Stimulated activated CD8-positive, alpha-beta memory T cell treated with anti-CD3 and anti-CD28 coated beads, Interleukin-15, amount 100 ng/mL, for 48 hours (primary cell): ENCODE measurements around the gene DCHS1.

ENCODE experiments used
- DNase-seq, 2 donors: peaks; one replicate each; pipeline ENCODE4 v3.0.0-alpha.2; 2020; ENCODE audit warnings: low read depth in 2 of 2

DCHS1 gene

GRCh38 chr11:6627762-6628241, 27.8 kb downstream of the DCHS1 start:
- DNase-seq = no peak

DNA sequence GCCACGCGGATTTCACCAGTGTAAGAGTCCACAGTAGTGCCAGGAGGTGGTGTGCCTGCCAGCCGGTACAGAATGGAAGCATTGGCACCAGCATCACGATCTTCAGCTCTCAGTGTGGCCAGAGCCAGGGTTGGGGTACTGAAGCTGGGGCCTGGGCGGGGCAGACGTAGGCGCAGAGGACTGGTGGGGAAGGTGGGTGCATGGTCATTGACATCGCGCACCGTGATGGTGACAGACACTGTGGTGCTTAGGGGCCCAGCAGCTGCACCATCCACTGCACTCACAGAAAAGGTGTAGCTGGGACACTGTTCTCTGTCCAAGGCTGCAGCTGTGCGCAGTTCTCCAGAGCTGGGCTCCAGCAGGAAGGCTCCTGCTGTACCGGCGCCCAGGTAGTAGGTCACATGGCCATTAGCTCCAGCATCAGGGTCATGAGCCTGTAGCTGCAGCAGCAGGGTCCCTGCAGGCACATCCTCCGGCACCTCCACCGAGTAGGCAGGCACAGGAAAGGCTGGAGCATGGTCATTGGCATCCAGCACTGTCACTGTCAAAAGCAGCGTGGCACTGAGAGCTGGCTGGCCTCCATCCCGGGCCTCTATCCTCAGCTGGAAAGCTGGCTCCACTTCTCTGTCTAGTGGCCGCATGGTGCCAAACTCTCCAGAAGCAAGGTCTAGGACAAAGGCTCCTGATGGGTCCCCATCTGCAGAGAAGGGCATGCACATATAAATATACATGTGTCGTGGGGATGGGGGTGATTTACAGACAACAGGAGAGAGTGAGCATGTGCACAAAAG, 28.4 kb downstream of the DCHS1 start:
- DNase-seq = no peak

DNA sequence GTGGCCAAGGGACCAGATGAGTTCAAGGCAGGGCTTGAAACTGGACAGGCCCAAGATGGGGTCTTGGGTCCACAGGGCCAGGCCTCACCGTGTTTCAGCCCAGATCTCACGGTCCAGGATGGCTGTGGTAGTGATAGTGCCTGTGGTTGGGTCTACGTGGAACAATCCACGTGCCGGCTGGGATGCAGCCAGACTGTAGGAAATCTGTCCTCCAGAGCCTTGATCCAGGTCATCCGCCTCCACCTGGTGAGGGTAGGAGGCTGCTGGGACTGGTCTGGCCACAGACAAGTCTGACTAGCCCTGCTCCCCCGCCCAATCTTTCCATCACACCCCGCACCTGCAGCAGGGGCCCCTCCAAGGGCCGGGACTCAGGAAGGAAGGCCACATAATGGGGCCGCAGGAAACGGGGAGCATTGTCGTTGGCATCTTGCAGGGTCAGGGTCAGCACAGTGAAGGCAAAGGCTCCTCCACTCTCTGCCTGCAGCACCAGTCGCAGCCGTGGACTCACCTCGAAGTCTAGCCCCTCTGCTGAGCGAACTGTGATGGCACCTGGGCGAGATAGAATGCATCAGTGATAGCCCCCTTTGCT, 29.7 kb downstream of the DCHS1 start:
- no peak for DNase-seq

- no peak for DNase-seq
Measured at GRCh38 chr11:6625156-6625831, 30.3 kb downstream of the DCHS1 start.

GRCh38 chr11:6623391-6624363, 31.9 kb downstream of the DCHS1 start:
- no peak for DNase-seq

DNA sequence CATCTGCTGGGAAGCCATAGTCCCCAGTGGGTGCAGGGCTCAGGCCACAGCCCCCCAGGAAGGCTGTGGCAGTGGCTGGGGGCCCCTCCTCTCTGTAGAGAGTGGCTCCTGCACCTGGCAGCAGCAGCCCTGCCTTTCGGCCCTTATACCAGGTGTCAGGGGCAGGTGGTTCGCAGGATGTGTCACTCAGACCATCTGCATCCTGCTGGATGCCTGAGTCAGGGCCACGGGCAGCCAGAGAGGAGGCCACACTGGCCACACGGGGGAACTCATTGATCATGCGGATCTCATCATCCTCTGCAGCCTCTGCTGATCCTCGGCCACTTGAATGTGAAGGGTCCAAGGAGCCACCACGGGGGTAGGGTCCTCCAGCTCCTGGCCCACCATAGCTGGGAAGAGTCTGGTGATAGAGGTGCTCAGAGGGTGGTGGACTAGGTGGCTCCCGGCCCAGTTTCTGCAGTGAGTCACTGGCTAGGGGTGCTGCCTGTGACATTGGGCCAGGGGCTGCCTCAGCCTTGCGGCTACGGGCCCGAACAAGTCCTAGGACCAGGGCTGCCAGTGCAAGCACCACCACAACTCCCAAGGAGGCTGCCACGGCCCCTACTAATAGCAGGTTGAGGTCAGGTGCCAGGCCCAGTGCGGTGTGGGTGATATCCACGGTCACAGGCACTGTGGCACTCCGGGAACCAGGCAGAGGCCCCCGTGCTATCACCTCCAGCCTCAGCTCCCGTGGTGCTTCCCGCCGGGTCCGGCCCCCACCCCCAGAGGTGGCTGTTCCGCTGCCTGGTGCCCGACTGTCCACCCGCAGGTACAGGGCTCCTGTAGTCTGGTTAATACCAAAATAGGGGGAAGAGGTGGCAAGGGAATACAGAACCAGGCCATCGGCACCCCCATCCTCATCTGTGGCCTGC, 33.1 kb downstream of the DCHS1 start:
- DNase-seq = no peak

- no peak for DNase-seq
Measured at GRCh38 chr11:6621711-6622211, 33.8 kb downstream of the DCHS1 start.

GRCh38 chr11:6620636-6621035, 35.0 kb downstream of the DCHS1 start:
- no peak for DNase-seq

GRCh38 chr11:6619004-6619745, 36.4 kb downstream of the DCHS1 start, which contains the start of gene TPP1:
Gene TPP1 (minus strand): TSS chr11:6619422. CDS start chr11:6619400, 22 bp downstream.
- peak; percentile 81 to 83 for DNase-seq

GRCh38 chr11:6618117-6619003, 37.2 kb downstream of the DCHS1 start:
- DNase-seq = peak; percentile 45 to 46

DNA sequence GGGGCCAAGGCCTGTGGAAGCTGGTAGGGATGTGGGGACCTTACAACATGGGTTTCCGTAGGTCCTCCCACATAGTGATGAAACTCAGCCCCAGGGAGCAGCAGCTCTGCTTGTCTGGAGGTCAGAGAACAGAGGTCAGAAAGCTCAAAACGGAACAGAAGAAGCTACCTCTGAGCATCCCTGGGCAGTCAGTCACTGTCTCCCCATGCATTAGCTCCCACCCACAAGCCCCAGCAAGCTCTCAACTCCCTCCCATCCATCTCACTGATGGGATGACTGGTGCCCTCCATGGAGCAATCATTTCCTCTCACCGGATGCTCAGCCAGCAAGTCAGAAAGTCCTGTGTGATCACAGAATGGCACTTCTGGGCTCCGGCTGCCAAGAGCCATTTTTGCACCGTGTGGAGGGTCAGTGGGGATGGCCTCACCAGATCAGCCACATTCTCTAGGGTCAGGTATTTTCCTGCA, 38.3 kb downstream of the DCHS1 start:
- no peak for DNase-seq

GRCh38 chr11:6616596-6617250, 38.9 kb downstream of the DCHS1 start:
- no peak for DNase-seq

DNA sequence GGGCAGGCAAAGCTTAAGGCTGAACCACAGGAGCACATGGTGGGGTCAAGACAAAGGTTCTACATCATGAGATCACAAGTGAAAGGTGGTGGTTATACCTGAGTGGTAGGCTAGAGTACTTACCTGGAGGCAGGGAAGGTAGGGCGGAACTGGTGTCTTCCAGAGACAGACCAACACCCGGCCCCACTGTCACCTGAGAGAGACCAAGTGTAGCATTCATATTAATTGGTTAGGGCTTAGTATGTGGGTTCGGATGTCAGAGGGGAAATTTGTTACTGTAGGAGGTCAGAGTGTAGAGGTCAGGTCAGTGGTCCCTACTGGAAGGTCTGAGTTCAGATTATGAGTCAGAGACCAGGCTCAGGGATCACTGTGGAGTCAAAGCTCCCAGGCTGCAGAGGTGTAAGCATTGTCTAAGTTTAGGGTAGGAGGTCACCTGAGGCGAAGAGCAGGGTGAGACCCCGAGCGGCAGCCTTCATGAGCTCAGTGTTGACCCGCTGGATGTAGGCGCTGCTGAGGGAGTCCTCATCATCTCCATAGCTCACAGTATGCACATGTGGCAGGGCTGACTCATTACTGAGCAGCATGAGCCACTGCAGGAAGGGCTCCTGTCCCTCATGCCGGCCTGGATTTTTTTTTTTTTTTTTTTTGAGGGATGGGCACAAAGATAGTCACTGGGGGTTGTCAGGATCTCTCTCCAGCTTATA, 39.6 kb downstream of the DCHS1 start:
- no peak for DNase-seq

DNA sequence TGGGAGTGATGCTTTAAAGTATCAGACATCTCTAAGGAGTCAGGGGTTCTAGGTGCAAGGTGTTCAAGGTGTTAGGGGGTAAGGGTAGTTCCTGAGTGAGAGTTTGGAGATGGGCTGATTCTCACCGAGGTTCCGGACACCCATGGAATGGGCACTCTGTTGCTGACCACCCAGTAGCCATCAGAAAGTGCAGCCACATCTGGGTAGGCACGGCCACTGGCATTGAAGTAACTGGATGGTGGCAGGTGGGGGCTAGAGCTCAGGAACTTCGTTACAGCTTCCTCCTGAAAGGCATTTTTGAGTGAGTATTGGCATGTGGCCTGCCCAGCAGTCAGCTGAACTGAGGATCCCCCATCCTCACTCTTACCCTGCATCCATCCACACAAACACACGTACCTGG, 40.6 kb downstream of the DCHS1 start:
- no peak for DNase-seq

- no peak for DNase-seq
Measured at GRCh38 chr11:6614446-6614845, 41.2 kb downstream of the DCHS1 start.

DNA sequence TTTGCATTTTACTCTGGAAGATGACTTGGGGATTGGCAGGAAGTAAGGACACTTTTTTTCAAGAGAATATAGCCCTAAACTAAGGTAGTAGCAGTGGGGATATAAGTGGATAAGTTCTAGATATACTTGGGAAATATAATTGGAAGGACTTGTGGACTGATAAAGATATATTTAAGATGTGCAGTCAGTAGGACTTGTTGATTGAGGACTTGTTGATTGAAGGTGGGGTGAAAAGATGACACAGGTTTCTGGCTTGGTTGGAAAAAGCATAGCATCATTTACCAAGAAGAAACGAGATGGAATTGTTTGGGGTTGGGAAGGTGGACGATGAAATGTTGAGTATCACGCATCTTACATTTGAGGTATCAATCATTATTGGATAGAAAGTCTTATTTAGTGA, 42.1 kb downstream of the DCHS1 start:
- DNase-seq = no peak
